Measurements from ENCODE around the gene UBE4B. TPM values are rescaled to one million over a fixed set of nuclear protein-coding genes. Genes with fewer than 3 reads are reported as not detected.

Gene UBE4B
- total and polyA plus RNA-seq, 10 donors: 8.8 to 53.8 (median 40.5) TPM

- peaks cover 0 to 27% (median 8%) of the 10 kb centered on the region in 6 donors for H3K4me1 ChIP-seq
- DNase-seq: no peak
- TF ChIP-seq CTCF (IDR thresholded peaks at IDR 0.05 in 8 of 11, conservative IDR thresholded peaks at IDR 0.05 in 3 of 11): no peak
- TF ChIP-seq POLR2AphosphoS5 (IDR thresholded peaks at IDR 0.05): no peak
- TF ChIP-seq POLR2A (IDR thresholded peaks at IDR 0.05): no peak
- no peak overlapping the region for H3K27ac ChIP-seq
- intact Hi-C loops (cut with DNase I; ENCODE audit: low total_unique reads): no loop called here
- H3K27me3 ChIP-seq (replicated peaks in 1 of 7): no peaks in the 10 kb centered on the region
- H3K9me3 ChIP-seq: no peaks in the 10 kb centered on the region
- no peak overlapping the region for H3K4me3 ChIP-seq
- 85 to 93% (median 92%) methylated on average over 5 of the region's 5 CpGs for WGBS, 5 donors
- H3K36me3 ChIP-seq: peaks cover 0 to 46% (median 6%) of the 10 kb centered on the region in 6 donors
Observed at GRCh38 chr1:10057796-10058195, 25.0 kb downstream of the UBE4B start.

GRCh38 chr1:10059342-10059718 is 26.6 kb downstream of the UBE4B start:
- Histone ChIP-seq H3K4me3 (no peak overlapping the region), H3K27ac (no peak overlapping the region), H3K36me3 (peaks cover 0 to 34% (median 6%) of the 10 kb centered on the region in 6 donors), H3K4me1 (peaks cover 0 to 34% (median 13%) of the 10 kb centered on the region in 6 donors), H3K27me3 (replicated peaks in 1 of 7) (no peaks in the 10 kb centered on the region), H3K9me3 (no peaks in the 10 kb centered on the region)
- intact Hi-C loops (cut with DNase I; ENCODE audit: low total_unique reads): no loop called here
- TF ChIP-seq CTCF (IDR thresholded peaks at IDR 0.05 in 8 of 11, conservative IDR thresholded peaks at IDR 0.05 in 3 of 11) (no peak), POLR2AphosphoS5 (IDR thresholded peaks at IDR 0.05) (no peak), POLR2A (IDR thresholded peaks at IDR 0.05) (no peak)
- 88 to 96% (median 92%) methylated on average over 5 to 8 of the region's 8 CpGs for WGBS, 5 donors
- DNase-seq: no peak

GRCh38 chr1:10060311-10061100 is 27.7 kb downstream of the UBE4B start:
- DNase-seq: no peak
- WGBS, 5 donors: 86 to 89% (median 87%) methylated on average over 8 of the region's 8 CpGs
- Histone ChIP-seq H3K9me3 (no peaks in the 10 kb centered on the region), H3K4me1 (peaks cover 0 to 42% (median 22%) of the 10 kb centered on the region in 6 donors), H3K4me3 (no peak overlapping the region), H3K27ac (no peak overlapping the region), H3K36me3 (peaks cover 0 to 32% (median 6%) of the 10 kb centered on the region in 6 donors), H3K27me3 (replicated peaks in 1 of 7) (no peaks in the 10 kb centered on the region)
- no peak for TF ChIP-seq POLR2AphosphoS5 (IDR thresholded peaks at IDR 0.05)
- TF ChIP-seq POLR2A (IDR thresholded peaks at IDR 0.05): no peak
- no peak for TF ChIP-seq CTCF (IDR thresholded peaks at IDR 0.05 in 8 of 11, conservative IDR thresholded peaks at IDR 0.05 in 3 of 11)
- intact Hi-C loops (cut with DNase I; ENCODE audit: low total_unique reads): no loop called here

- H3K36me3 ChIP-seq: peaks cover 0 to 32% (median 6%) of the 10 kb centered on the region in 6 donors
- DNase-seq: no peak
- H3K4me3 ChIP-seq: no peak overlapping the region
- no peaks in the 10 kb centered on the region for H3K27me3 ChIP-seq (replicated peaks in 1 of 7)
- WGBS, 5 donors: 89 to 95% (median 94%) methylated on average over 5 of the region's 5 CpGs
- H3K4me1 ChIP-seq: peaks cover 0 to 42% (median 23%) of the 10 kb centered on the region in 6 donors
- TF ChIP-seq POLR2A (IDR thresholded peaks at IDR 0.05) (no peak), POLR2AphosphoS5 (IDR thresholded peaks at IDR 0.05) (no peak), CTCF (IDR thresholded peaks at IDR 0.05 in 8 of 11, conservative IDR thresholded peaks at IDR 0.05 in 3 of 11) (no peak)
- intact Hi-C loops (cut with DNase I; ENCODE audit: low total_unique reads): no loop called here
- H3K27ac ChIP-seq: no peak overlapping the region
- no peaks in the 10 kb centered on the region for H3K9me3 ChIP-seq
Observed at GRCh38 chr1:10061276-10061675, 28.5 kb downstream of the UBE4B start.

Measured in spleen (tissue), 11 donors.